GM19099 (cell line): ENCODE measurements around the gene PPT2.

Experiments used
- POLR2A ChIP-seq: IDR thresholded peaks from 3 replicates; pipeline ENCODE4 v1.6.1; 2011; ENCODE audit warnings: low read depth; ENCODE audit not compliant: insufficient read length; ENCODE audit errors: extremely low read depth

Gene PPT2

GRCh38 chr6:32153564-32154513, at the start of gene PPT2:
Gene PPT2 (plus strand): TSS chr6:32154141. CDS start chr6:32154595, 454 bp downstream.
- no peak for TF ChIP-seq POLR2A

- no peak for TF ChIP-seq POLR2A
Observed at GRCh38 chr6:32105433-32105832, 48.5 kb upstream of the PPT2 start.

GRCh38 chr6:32107406-32107805, 46.5 kb upstream of the PPT2 start:
- TF ChIP-seq POLR2A, result no peak

- no peak for TF ChIP-seq POLR2A
Observed at GRCh38 chr6:32108094-32108627, 45.8 kb upstream of the PPT2 start.

GRCh38 chr6:32108727-32109113, 45.2 kb upstream of the PPT2 start:
- TF ChIP-seq POLR2A, result no peak

- TF ChIP-seq POLR2A, result no peak
Observed at GRCh38 chr6:32109114-32109764, 44.7 kb upstream of the PPT2 start, which contains the start of gene TNXB. Gene TNXB (minus strand): TSS chr6:32109338. CDS start chr6:32098198, 11,140 bp downstream.

GRCh38 chr6:32109765-32110160, 44.2 kb upstream of the PPT2 start:
- no peak for TF ChIP-seq POLR2A

GRCh38 chr6:32110632-32111031, 43.3 kb upstream of the PPT2 start:
- no peak for TF ChIP-seq POLR2A

- no peak for TF ChIP-seq POLR2A
Observed at GRCh38 chr6:32111424-32112066, 42.4 kb upstream of the PPT2 start.

- TF ChIP-seq POLR2A, result no peak
Observed at GRCh38 chr6:32112431-32112980, 41.4 kb upstream of the PPT2 start.

GRCh38 chr6:32113386-32114352, 40.3 kb upstream of the PPT2 start:
- no peak for TF ChIP-seq POLR2A

- TF ChIP-seq POLR2A, result no peak
Observed at GRCh38 chr6:32114796-32115195, 39.1 kb upstream of the PPT2 start.

- no peak for TF ChIP-seq POLR2A
Observed at GRCh38 chr6:32115623-32116022, 38.3 kb upstream of the PPT2 start.

- no peak for TF ChIP-seq POLR2A
Observed at GRCh38 chr6:32116674-32117073, 37.3 kb upstream of the PPT2 start.
